Endothelial cell of umbilical vein (primary cell): ENCODE measurements around the gene DNAH10. TPM values are rescaled to one million over a fixed set of nuclear protein-coding genes. Genes with fewer than 3 reads are reported as not detected.
"Not testable (repeated sequence)": the region's sequence is repeated elsewhere in the genome, so short reads cannot be mapped to it uniquely, and the experiment has no call there.

Experiments
- BruUV-seq: library from RNA; stranded (reverse); fragments of 400-500 nt; replicated peaks from 2 replicates; lab custom pipeline; 2021; lab: Mats Ljungman, UMichigan
- CTCF ChIA-PET: fragments of 300-600, 350-600 bp; sonication (Branson Sonifier 250); formaldehyde crosslinking; loops from one replicate; lab custom pipeline; 2021; ENCODE audit warnings: antibody characterized with exemption, inconsistent platforms; lab: Charles Lee
- POLR2A ChIA-PET: fragments of 300-600, 350-600 bp; sonication (Branson Sonifier 250); formaldehyde crosslinking; loops from one replicate; lab custom pipeline; 2021; ENCODE audit warnings: antibody characterized with exemption, inconsistent platforms; lab: Charles Lee
- DNase-seq: peaks from one replicate; pipeline ENCODE4 v3.0.0-alpha.2; 2011; ENCODE audit warnings: low read depth, low spot score
- FAIRE-seq: peaks from 2 replicates; lab custom pipeline; 2011; peaks lifted over from hg19 to GRCh38; lab: Jason Lieb, UNC
- H2AFZ ChIP-seq: 2 replicates; pipeline ENCODE4 v1.6.0; 2012; ENCODE audit warnings: low read depth, low read length, control low read depth, inconsistent platforms
- H3K27ac ChIP-seq: 2 replicates; pipeline ENCODE4 v1.5.1; 2011; ENCODE audit warnings: low read depth, mild to moderate bottlenecking, control low read depth, low read length, moderate library complexity; ENCODE audit not compliant: insufficient read depth
- H3K27me3 ChIP-seq, 2 experiments: 2 replicates each; pipeline versions ENCODE4 v1.6.0 to v1.6.1; 2011; ENCODE audit warnings: low read length in 2 of 2, mixed read lengths in 1 of 2; ENCODE audit not compliant: control insufficient read depth in 2 of 2, insufficient read depth in 2 of 2
- H3K36me3 ChIP-seq, 2 experiments: 2 replicates in 1 of 2; 3 replicates in 1 of 2; pipeline ENCODE4 v1.5.1; 2011; ENCODE audit warnings: low read length in 2 of 2, mild to moderate bottlenecking in 1 of 2, moderate library complexity in 1 of 2; ENCODE audit not compliant: control insufficient read depth in 2 of 2, insufficient read depth in 2 of 2; ENCODE audit errors: extremely low read depth in 1 of 2
- H3K4me1 ChIP-seq: 3 replicates; pipeline ENCODE4 v1.5.1; 2011; ENCODE audit warnings: mild to moderate bottlenecking, low read length; ENCODE audit not compliant: control insufficient read depth, insufficient read depth; ENCODE audit errors: extremely low read depth
- H3K4me2 ChIP-seq: 2 replicates; pipeline ENCODE4 v1.6.1; 2011; ENCODE audit warnings: low read length, control low read depth, mixed read lengths; ENCODE audit not compliant: insufficient read depth
- H3K4me3 ChIP-seq, 3 experiments: fragments of 200-600 bp in 1 of 3; sonication (generic), shearing (Covaris generic) in 1 of 3; replicated peaks in 1 of 3; 2 replicates each; pipeline ENCODE4 v1.5.1; 2011 to 2016; ENCODE audit warnings: control low read depth in 3 of 3, low read length in 3 of 3, mild to moderate bottlenecking in 2 of 3, inconsistent platforms in 1 of 3, low read depth in 1 of 3, moderate library complexity in 1 of 3; ENCODE audit not compliant: insufficient read depth in 1 of 3
- H3K79me2 ChIP-seq: 2 replicates; pipeline ENCODE4 v1.6.0; 2012; ENCODE audit warnings: low read length, inconsistent platforms; ENCODE audit not compliant: control insufficient read depth, insufficient read depth
- H3K9ac ChIP-seq: replicated peaks from 2 replicates; pipeline ENCODE3; 2011; ENCODE audit warnings: low read length, control low read depth; ENCODE audit not compliant: insufficient read depth; ENCODE audit errors: extremely low read depth
- H3K9me1 ChIP-seq: replicated peaks from 3 replicates; pipeline ENCODE4 v1.6.0; 2011; ENCODE audit warnings: mild to moderate bottlenecking, low read length; ENCODE audit not compliant: control insufficient read depth, insufficient read depth; ENCODE audit errors: extremely low read depth
- H3K9me3 ChIP-seq: replicated peaks from 2 replicates; pipeline ENCODE4 v1.5.1; 2012; ENCODE audit warnings: low read length, inconsistent platforms; ENCODE audit not compliant: control insufficient read depth, insufficient read depth
- H4K20me1 ChIP-seq: replicated peaks from 2 replicates; pipeline ENCODE3; 2011; ENCODE audit warnings: mild to moderate bottlenecking, low read length; ENCODE audit not compliant: control insufficient read depth, insufficient read depth; ENCODE audit errors: extremely low read depth
- CTCF ChIP-seq, 2 donors: IDR thresholded peaks; 1 replicate in 1 of 2; 2 replicates in 1 of 2; pipeline ENCODE4 v1.5.1; 2011; ENCODE audit warnings: low read length in 2 of 2, mild to moderate bottlenecking in 2 of 2, moderate library complexity in 2 of 2, control low read depth in 1 of 2, inconsistent platforms in 1 of 2, low read depth in 1 of 2; ENCODE audit not compliant: insufficient read depth in 1 of 2; ENCODE audit errors: extremely low read depth in 1 of 2
- EZH2 ChIP-seq: IDR thresholded peaks from 2 replicates; pipeline ENCODE4 v1.6.1; 2012; ENCODE audit warnings: borderline replicate concordance, low read depth, mild to moderate bottlenecking, moderate library complexity, low read length, inconsistent platforms; ENCODE audit not compliant: severe bottlenecking
- FOS ChIP-seq: IDR thresholded peaks from 2 replicates; pipeline ENCODE4 v1.6.1; 2011; ENCODE audit warnings: mild to moderate bottlenecking, low read length, moderate library complexity, borderline replicate concordance; ENCODE audit not compliant: insufficient read depth
- GATA2 ChIP-seq: IDR thresholded peaks from 2 replicates; pipeline ENCODE4 v1.7.0; 2011; ENCODE audit warnings: low read depth, mild to moderate bottlenecking, moderate library complexity, mixed read lengths, low read length; ENCODE audit not compliant: insufficient read length, insufficient read depth
- JUN ChIP-seq: IDR thresholded peaks from 2 replicates; pipeline ENCODE4 v1.6.1; 2011; ENCODE audit warnings: borderline replicate concordance, low read depth; ENCODE audit not compliant: insufficient read length, insufficient read depth
- MAX ChIP-seq: IDR thresholded peaks from 2 replicates; pipeline ENCODE4 v1.6.1; 2011; ENCODE audit not compliant: insufficient read depth, insufficient read length
- MYC ChIP-seq: IDR thresholded peaks from one replicate; pipeline ENCODE4 v1.6.1; 2011; ENCODE audit warnings: mild to moderate bottlenecking, low read depth, low read length
- POLR2A ChIP-seq: IDR thresholded peaks from 2 replicates; pipeline ENCODE4 v1.6.1; 2012; ENCODE audit warnings: low read depth, mild to moderate bottlenecking, control low read depth, low read length
- POLR2AphosphoS5 ChIP-seq: IDR thresholded peaks from 2 replicates; pipeline ENCODE4 v1.6.1; 2012; ENCODE audit warnings: low read depth, mild to moderate bottlenecking, control low read depth, low read length, moderate library complexity; ENCODE audit not compliant: insufficient read depth
- dilution Hi-C: fragments of 300-500 bp; cut with MboI; formaldehyde crosslinking; loops from one replicate; pipeline ENCODE4 v1.15.0; 2019; ENCODE audit warnings: low sequenced_read_pairs; ENCODE audit not compliant: extremely low pct_ligation_motif_present
- intact Hi-C: fragments of 100-400 bp; cut with micrococcal nuclease; formaldehyde crosslinking; loops from one replicate; pipeline ENCODE4 v1.10.0; 2022
- polyA plus RNA-seq, 4 experiments: library from polyadenylated mRNA; depleted of rRNA in 3 of 4; stranded (reverse) in 3 of 4; unstranded in 1 of 4; fragments of >200 nt; gene quantifications; 2 replicates each; pipeline versions ENCODE4 v1.2.1 to v1.2.3, GENCODE V29; 2011 to 2012; ENCODE audit warnings: missing spikeins in 1 of 4
- total RNA-seq: library from RNA; stranded (reverse); gene quantifications from 2 replicates; pipeline ENCODE4 v1.2.3, GENCODE V29; 2021

DNAH10 gene
- total and polyA plus RNA-seq, 2 donors (not counting 3 experiments of a cell fraction or from before 2014, with no cell fraction given): 0.04 to 0.31 TPM

GRCh38 chr12:123946152-123946515, 184.0 kb downstream of the DNAH10 start:
- H3K4me2 ChIP-seq: no peak overlapping the region
- no peak for TF ChIP-seq POLR2A
- no peak for TF ChIP-seq MYC
- TF ChIP-seq EZH2: no peak
- no peak for TF ChIP-seq GATA2
- no peak for TF ChIP-seq CTCF (IDR thresholded peaks at IDR 0.05; ENCODE audit: extremely low read depth in 1 of 2, insufficient read depth in 1 of 2, low read depth in 1 of 2, low read length in 2 of 2)
- no peak for TF ChIP-seq POLR2AphosphoS5
- TF ChIP-seq FOS: no peak
- no peak for TF ChIP-seq JUN
- no peak for TF ChIP-seq MAX
- H4K20me1 ChIP-seq: no peaks in the 10 kb centered on the region
- H3K27ac ChIP-seq: no peak overlapping the region
- ChIA-PET CTCF (no interaction called here), POLR2A (no interaction called here)
- no peak overlapping the region for H2AFZ ChIP-seq
- no peaks in the 10 kb centered on the region for H3K9me3 ChIP-seq
- H3K27me3 ChIP-seq: no peaks in the 10 kb centered on the region
- H3K36me3 ChIP-seq: peaks cover 2% of the 10 kb centered on the region in 2 experiments
- H3K79me2 ChIP-seq: no peaks in the 10 kb centered on the region
- no TSS peak for BruUV-seq
- FAIRE-seq (no peak), DNase-seq (no peak)
- intact Hi-C loops: no loop called here
- no peak overlapping the region for H3K4me3 ChIP-seq
- dilution Hi-C loops: no loop called here
- no peaks in the 10 kb centered on the region for H3K9me1 ChIP-seq
- H3K9ac ChIP-seq: no peak overlapping the region
- H3K4me1 ChIP-seq: peaks cover 12% of the 10 kb centered on the region

- H3K36me3 ChIP-seq, H3K4me3 ChIP-seq, H3K9ac ChIP-seq, H3K9me1 ChIP-seq, H3K27me3 ChIP-seq, H3K79me2 ChIP-seq, FAIRE-seq, POLR2A ChIA-PET, H3K4me2 ChIP-seq, H3K27ac ChIP-seq, H2AFZ ChIP-seq, BruUV-seq, intact Hi-C loops, DNase-seq, H4K20me1 ChIP-seq, dilution Hi-C loops, CTCF ChIA-PET, H3K9me3 ChIP-seq: not testable (repeated sequence)
- peaks cover 16% of the 10 kb centered on the region for H3K4me1 ChIP-seq
These were observed 184.7 kb downstream of the DNAH10 start for GRCh38 chr12:123946516-123947505.
